Lower lobe of right lung (tissue), 2 donors: ENCODE measurements around the gene TUBB1. TPM values are rescaled to one million over a fixed set of nuclear protein-coding genes. Genes with fewer than 3 reads are reported as not detected.

Experiments used
- ATAC-seq, 2 donors: fragments of 200-7000 bp; cut with Tn5 transposase; one replicate each; pipeline ENCODE4 v1.9.1; 2020 to 2022; ENCODE audit warnings: mild to moderate bottlenecking in 2 of 2, moderate library complexity in 2 of 2
- DNase-seq: peaks from one replicate; pipeline ENCODE4 v3.0.0-alpha.2; 2020
- H3K27ac ChIP-seq: fragments of 200-600 bp; one replicate; pipeline ENCODE4 v1.8.0; 2022
- H3K27me3 ChIP-seq: fragments of 200-600 bp; one replicate; pipeline ENCODE4 v1.8.0; 2022; ENCODE audit warnings: low read depth
- H3K36me3 ChIP-seq: fragments of 200-600 bp; one replicate; pipeline ENCODE4 v1.8.0; 2022; ENCODE audit warnings: mild to moderate bottlenecking
- H3K4me1 ChIP-seq: fragments of 200-600 bp; one replicate; pipeline ENCODE4 v1.8.0; 2022
- H3K4me3 ChIP-seq: fragments of 200-600 bp; one replicate; pipeline ENCODE4 v1.8.0; 2022; ENCODE audit warnings: mild to moderate bottlenecking
- H3K9me3 ChIP-seq: fragments of 200-600 bp; one replicate; pipeline ENCODE4 v1.8.0; 2022
- intact Hi-C: fragments of 100-400 bp; cut with DNase I; formaldehyde crosslinking; loops from one replicate; pipeline ENCODE4 v1.11.0; 2022
- long read RNA-seq: library from polyadenylated mRNA; unstranded; transcript quantifications from one replicate; pipeline ENCODE4 v2.0.0, GENCODE V29; 2021
- total RNA-seq: library from RNA; stranded (reverse); fragmentation: NEBNext Ultra II Directional; extraction: Animal tissue kit (Norgen Biotek cat#: 25700); gene quantifications from one replicate; pipeline ENCODE4 v1.2.1, GENCODE V29; 2021
- TF ChIP-seq, protein P1 (sequence below): fragments of 200-600 bp; IDR thresholded peaks from one replicate; pipeline ENCODE4 v1.8.0; 2022; ENCODE audit warnings: antibody characterized with exemption, mild to moderate bottlenecking
- donor health status: DM: no; HTN: yes; CAD: no; lungs with severe emphysema.

The TUBB1 gene
- total RNA-seq, result 6.5 TPM
- long read RNA-seq, partial matches to known transcripts, result 2 of 8 reads
- long read RNA-seq, other reads (novel, unspliced or antisense), result 2 of 8 reads

DNA sequence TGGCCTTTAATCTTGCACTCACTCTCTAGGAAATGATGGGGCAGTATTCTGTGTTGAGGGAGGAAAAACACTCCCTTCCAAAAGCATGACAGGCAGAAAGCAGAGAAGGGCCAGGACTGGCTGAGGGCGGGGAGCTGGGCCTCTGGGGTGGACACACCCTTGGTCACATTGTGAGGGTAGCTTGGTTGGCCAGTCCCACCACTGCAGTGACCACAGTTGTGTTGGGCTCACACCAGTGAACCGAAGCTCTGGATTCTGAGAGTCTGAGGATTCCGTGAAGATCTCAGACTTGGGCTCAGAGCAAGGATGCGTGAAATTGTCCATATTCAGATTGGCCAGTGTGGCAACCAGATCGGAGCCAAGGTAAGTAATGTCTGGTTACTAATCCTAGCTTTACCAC is at the start of gene TUBB1:
TSS of gene TUBB1 (plus strand) at position 213 of the 400 bp plus-strand sequence. CDS start at position 307, 94 bp downstream.
- H3K4me1 ChIP-seq, result peaks cover 5% of the 10 kb centered on the region
- ATAC-seq, result no peak
- TF ChIP-seq, protein P1, sequence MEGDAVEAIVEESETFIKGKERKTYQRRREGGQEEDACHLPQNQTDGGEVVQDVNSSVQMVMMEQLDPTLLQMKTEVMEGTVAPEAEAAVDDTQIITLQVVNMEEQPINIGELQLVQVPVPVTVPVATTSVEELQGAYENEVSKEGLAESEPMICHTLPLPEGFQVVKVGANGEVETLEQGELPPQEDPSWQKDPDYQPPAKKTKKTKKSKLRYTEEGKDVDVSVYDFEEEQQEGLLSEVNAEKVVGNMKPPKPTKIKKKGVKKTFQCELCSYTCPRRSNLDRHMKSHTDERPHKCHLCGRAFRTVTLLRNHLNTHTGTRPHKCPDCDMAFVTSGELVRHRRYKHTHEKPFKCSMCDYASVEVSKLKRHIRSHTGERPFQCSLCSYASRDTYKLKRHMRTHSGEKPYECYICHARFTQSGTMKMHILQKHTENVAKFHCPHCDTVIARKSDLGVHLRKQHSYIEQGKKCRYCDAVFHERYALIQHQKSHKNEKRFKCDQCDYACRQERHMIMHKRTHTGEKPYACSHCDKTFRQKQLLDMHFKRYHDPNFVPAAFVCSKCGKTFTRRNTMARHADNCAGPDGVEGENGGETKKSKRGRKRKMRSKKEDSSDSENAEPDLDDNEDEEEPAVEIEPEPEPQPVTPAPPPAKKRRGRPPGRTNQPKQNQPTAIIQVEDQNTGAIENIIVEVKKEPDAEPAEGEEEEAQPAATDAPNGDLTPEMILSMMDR, result no peak
- no peak within 1 kb of the TSS for H3K27ac ChIP-seq
- no peaks in the 10 kb centered on the region for H3K27me3 ChIP-seq
- H3K36me3 ChIP-seq, result peaks cover 16% of the 10 kb centered on the region
- intact Hi-C loops, result no loop called here
- H3K4me3 ChIP-seq, result no peak within 1 kb of the TSS
- H3K9me3 ChIP-seq, result no peaks in the 10 kb centered on the region
- DNase-seq, result no peak

DNA sequence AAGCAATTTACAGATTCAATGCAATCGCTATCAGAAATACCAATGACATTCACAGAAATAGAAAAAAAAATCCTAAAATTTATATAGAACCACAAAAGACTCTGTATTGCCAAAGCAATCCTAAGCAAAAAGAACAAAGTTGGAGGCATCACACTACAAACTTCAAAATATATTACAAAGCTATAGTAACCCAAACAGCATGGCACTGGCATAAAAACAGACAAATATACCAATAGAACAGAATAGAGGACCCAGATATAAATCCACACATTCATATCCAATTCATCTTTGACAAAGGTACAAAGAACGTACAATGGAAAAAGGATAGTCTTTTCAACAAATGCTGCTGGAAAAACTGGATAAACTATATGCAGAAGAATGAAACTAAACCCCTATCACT is 49.8 kb upstream of the TUBB1 start:
- Histone ChIP-seq H3K27ac (no peak overlapping the region), H3K9me3 (peaks cover 3% of the 10 kb centered on the region), H3K4me3 (no peak overlapping the region), H3K36me3 (no peaks in the 10 kb centered on the region), H3K27me3 (no peaks in the 10 kb centered on the region), H3K4me1 (no peaks in the 10 kb centered on the region)
- no peak for ATAC-seq
- TF ChIP-seq, protein P1, result no peak
- intact Hi-C loops, result no loop called here
- DNase-seq, result no peak

DNA sequence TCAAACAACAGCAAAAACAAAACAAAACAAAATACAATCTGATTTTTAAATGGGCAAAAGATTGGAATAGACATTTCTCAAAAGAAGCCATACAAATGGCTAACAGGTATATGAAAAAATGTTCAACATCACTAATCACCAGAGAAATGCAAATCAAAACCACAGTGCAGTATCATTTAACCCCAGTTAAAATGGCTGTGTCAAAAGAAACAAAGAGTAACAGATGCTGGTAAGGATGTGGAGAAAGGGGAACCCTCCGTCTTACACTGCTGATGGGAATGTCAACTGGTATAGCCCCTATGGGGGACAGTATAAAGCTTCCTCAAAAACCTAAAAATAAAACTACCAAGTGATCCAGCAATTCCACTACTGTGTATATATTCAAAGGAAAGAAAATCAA is 49.1 kb upstream of the TUBB1 start:
- H3K36me3 ChIP-seq, result no peaks in the 10 kb centered on the region
- H3K4me1 ChIP-seq, result no peaks in the 10 kb centered on the region
- DNase-seq, result no peak
- H3K27me3 ChIP-seq, result no peaks in the 10 kb centered on the region
- intact Hi-C loops, result no loop called here
- H3K27ac ChIP-seq, result no peak overlapping the region
- TF ChIP-seq, protein P1, result no peak
- H3K4me3 ChIP-seq, result no peak overlapping the region
- H3K9me3 ChIP-seq, result peaks cover 7% of the 10 kb centered on the region
- no peak for ATAC-seq

DNA sequence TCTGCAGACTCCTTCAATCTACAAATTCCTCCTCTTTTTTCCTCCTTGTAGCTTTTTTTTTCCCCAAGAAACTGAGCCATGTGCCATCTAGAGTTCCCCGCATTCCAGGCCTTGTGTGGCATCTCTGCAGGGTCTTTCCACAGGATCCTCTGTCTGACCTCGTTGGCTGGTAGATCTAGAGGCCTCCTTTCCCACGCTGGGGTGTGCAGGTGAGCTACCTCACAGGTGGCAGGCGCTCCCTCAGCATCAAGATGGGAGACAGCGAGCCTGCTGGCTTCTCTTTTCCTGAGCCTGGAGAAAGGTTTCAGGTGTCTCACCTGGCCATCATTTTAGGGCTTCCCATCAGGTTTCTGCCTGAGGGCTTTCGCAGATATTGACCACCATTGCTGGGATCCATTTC is 47.8 kb upstream of the TUBB1 start:
- Histone ChIP-seq H3K36me3 (no peaks in the 10 kb centered on the region), H3K27ac (no peak overlapping the region), H3K9me3 (peaks cover 18% of the 10 kb centered on the region), H3K4me1 (no peaks in the 10 kb centered on the region), H3K4me3 (no peak overlapping the region), H3K27me3 (no peaks in the 10 kb centered on the region)
- no peak for DNase-seq
- intact Hi-C loops, result no loop called here
- TF ChIP-seq, protein P1, result no peak
- no peak for ATAC-seq

DNA sequence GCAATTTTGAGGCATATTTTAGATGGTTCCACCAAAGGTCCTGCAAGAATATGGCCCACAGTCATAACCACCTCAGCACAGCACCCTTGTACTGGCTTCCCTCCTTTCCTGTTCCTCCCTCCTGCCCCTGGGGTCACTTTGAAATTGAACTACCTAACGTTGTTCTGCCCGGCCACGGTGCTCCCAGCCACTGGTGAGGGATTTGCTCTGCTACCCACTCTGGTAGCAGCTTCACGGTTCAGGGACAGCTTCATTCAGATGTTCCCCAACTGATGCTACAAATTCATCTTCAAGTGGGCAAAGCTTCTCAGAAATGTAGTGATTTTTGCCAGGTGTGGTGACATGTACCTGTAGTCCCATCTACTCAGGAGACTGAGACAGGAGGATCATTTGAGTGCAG is 46.0 kb upstream of the TUBB1 start:
- H3K9me3 ChIP-seq, result peaks cover 18% of the 10 kb centered on the region
- H3K36me3 ChIP-seq, result no peaks in the 10 kb centered on the region
- H3K4me1 ChIP-seq, result no peaks in the 10 kb centered on the region
- H3K27me3 ChIP-seq, result no peaks in the 10 kb centered on the region
- TF ChIP-seq, protein P1, result no peak
- intact Hi-C loops, result no loop called here
- DNase-seq (no peak), ATAC-seq (no peak)
- no peak overlapping the region for H3K27ac ChIP-seq
- H3K4me3 ChIP-seq, result no peak overlapping the region

DNA sequence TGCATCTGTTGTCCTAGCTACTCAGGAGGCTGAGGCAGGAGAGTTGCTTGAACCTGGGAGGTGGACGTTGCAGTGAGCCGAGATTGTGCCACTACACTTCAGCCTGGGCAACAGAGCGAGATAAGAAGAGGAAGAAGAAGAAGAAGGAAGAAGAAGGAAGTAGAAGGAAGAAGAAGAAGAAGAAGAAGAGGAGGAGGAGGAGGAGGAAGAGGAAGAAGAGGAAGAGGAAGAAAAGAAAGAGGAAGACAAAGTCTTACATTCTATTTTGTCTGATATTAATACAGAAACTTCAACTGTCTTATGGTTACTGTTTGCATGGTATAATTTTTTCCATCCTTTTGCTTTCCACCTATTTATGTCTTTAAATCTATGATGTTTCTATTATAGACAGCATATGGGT is 45.4 kb upstream of the TUBB1 start:
- no peak overlapping the region for H3K4me3 ChIP-seq
- H3K27me3 ChIP-seq, result no peaks in the 10 kb centered on the region
- H3K36me3 ChIP-seq, result no peaks in the 10 kb centered on the region
- intact Hi-C loops, result no loop called here
- peaks cover 18% of the 10 kb centered on the region for H3K9me3 ChIP-seq
- TF ChIP-seq, protein P1, result no peak
- no peak for ATAC-seq
- no peak overlapping the region for H3K27ac ChIP-seq
- no peak for DNase-seq
- no peaks in the 10 kb centered on the region for H3K4me1 ChIP-seq
